WI38 (cell line): Measurements from ENCODE around the gene TASP1.

Source experiments
- H3K4me3 ChIP-seq: 2 replicates; pipeline ENCODE4 v1.5.1; 2011; ENCODE audit warnings: low read depth, mild to moderate bottlenecking, control low read depth, low read length
- TF ChIP-seq, protein P1 (sequence below): IDR thresholded peaks from 2 replicates; pipeline ENCODE4 v1.5.1; 2012; ENCODE audit warnings: low read depth, mild to moderate bottlenecking, control low read depth, low read length

TASP1 gene

DNA sequence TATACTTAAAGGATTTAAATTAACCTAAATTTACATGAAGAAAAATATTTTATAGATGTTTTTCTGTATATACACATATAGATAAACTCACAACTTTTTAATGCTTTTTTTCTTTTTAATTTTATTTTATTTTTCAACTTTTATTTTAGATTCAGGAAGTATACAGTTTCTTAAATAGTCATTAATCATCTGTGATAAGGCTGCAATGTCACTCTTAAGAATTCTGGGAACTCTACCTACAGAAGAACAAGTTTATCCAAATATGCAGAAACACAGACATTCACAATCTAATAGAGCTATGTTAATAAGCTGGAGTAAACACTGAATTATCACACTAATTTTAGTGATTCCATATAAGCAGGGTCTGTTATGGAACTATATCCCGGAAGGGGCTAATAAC lies 181.2 kb downstream of the TASP1 start:
- no peak overlapping the region for H3K4me3 ChIP-seq
- TF ChIP-seq, protein P1, sequence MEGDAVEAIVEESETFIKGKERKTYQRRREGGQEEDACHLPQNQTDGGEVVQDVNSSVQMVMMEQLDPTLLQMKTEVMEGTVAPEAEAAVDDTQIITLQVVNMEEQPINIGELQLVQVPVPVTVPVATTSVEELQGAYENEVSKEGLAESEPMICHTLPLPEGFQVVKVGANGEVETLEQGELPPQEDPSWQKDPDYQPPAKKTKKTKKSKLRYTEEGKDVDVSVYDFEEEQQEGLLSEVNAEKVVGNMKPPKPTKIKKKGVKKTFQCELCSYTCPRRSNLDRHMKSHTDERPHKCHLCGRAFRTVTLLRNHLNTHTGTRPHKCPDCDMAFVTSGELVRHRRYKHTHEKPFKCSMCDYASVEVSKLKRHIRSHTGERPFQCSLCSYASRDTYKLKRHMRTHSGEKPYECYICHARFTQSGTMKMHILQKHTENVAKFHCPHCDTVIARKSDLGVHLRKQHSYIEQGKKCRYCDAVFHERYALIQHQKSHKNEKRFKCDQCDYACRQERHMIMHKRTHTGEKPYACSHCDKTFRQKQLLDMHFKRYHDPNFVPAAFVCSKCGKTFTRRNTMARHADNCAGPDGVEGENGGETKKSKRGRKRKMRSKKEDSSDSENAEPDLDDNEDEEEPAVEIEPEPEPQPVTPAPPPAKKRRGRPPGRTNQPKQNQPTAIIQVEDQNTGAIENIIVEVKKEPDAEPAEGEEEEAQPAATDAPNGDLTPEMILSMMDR: no peak

DNA sequence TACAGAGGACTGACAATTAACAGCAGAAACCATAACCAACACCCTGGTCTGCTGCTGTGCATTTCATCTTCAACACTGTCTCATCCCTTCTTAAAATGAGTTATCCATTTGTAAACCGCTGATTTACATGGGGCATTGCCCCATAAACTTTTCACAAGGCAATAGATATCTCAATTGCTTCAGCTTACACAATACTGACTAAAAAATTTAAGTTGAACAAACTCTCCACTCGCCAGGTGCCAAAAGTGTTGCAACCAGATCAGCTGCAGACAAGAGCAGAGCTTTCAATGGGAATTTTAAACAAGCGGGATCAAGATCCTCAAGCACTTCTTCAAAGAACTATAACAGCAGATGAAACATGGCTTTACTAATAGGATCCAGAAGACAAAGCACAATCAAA lies 183.0 kb downstream of the TASP1 start:
- no peak overlapping the region for H3K4me3 ChIP-seq
- TF ChIP-seq, protein P1: no peak

DNA sequence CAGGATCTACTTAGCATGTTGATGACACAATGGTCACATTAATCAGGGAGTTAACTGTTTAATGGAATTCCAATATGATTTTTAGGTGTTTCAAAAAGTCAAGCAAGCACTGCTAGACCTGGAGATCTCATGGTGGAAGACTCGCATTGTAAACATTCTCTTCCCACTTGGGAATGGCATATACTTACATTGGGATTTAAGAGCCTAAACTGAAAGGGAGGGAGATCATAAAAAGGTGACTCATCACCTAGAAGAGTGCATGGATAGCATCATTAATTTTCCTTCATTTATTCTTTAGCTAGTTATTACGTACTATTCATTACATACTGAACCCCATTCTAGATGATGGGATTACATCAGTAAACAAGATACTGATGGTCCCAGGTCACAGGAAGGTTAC lies 185.4 kb downstream of the TASP1 start:
- TF ChIP-seq, protein P1: no peak
- no peak overlapping the region for H3K4me3 ChIP-seq

DNA sequence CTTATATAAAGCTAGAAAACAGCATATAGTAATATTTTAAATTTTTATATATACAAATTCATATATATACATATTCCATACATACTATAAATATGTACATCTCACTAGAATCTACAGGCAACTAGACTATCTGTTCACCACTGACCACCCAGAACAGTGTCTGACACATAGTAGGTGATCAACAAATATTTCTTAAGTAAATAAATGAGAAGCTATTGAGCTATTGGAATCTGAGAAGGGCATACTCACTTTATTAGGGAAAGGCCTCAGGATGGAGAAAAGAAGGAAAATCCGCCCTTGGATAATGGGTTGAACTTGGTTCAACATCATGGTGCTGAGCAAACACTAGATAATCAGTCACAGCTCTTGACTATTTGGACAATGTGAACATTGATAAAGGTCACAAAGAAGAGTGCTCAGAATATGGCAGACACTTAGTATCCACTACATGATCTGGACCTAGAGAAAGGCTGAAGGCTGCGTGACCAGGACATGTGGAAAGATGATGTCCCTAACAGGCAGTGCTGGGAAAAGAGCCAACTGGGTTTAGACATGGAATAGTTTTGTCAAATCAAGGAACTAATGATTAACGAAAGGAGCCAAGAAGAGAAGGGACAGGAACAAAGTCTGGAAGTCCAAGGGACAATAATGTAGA lies 186.1 kb downstream of the TASP1 start:
- no peak overlapping the region for H3K4me3 ChIP-seq
- TF ChIP-seq, protein P1: no peak

DNA sequence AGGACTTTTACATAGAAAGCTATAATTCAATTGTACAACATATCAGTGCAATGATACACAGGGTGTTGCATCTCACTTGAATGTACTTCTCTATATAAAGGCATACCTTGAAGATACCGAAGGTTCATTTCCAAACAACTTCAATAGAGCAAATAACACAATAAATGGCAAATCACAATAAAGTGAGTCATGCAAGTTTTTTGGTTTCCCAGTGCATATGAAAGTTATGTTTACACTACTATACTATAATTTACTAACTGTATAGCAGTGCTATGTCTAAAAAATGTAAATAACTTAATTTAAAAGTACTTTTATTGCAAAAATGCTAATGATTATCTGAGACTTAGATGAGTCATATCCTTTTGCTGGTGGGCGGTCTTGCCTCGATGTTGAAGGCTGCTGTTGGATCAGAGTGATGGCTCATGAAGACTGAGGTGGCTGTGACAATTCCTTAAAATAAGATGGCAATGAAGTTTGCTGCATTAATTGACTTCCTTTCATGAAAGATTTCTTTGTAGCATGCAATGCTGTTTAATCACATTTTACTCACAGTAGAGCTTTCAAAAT lies 188.8 kb downstream of the TASP1 start:
- TF ChIP-seq, protein P1: no peak

DNA sequence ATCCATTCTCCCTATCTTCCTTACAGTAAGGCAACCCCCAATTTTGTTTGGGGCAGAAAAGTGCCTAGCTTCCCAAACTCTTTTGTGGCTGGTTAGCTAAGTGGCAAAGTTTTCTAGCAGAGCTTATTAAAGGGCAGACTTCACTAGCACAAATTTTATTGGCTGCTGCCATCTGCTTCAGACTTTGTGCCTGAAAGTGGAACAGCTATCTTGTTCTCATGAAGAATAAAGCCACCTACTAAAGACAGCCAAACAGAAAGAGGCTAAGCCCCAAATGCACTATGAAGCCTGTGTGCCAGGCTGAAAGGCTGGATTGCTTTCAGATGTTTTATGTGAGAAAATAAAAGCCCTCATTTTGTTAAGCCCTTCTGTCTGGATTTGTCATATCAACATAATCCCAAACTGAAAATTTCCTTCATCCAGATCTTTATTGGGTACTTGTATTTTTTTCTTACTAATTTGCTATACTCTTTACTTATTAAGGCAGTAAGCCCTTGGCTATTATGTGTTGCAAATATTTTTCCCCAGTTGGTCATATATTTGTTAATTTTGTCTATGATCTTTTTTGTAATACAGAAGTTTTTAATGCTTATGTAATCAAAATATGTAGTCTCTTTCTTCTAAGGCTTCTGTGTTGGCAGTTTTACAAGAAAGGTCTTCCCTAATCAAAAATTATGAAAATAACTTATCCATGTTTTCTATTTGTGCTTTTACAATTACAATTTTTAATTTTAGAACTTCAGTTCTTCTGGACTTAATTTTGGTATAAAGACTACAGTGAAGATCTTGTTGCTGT lies 191.1 kb downstream of the TASP1 start:
- TF ChIP-seq, protein P1: no peak
- no peak overlapping the region for H3K4me3 ChIP-seq

More for the DNA sequence above, 188.8 kb downstream of the TASP1 start:
- H3K4me3 ChIP-seq: no peak overlapping the region

DNA sequence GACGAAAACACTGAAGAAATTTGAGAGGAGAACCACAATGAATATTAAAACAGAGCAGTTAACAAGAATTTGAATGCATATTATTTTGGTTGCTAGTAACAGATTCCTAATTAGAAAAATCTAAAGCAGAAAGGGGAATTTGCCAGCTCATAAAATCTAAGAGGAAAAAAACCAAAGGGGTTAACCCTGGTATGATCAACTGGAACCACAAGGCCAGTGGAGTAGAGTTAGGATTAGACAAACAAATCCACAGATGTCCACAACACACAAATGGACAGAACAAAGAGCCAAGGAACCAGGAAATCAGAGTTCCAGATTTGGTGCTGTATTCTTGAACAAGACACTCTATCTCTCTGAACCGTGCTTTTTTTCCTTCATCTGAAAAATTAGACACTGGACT lies 195.0 kb downstream of the TASP1 start:
- no peak overlapping the region for H3K4me3 ChIP-seq
- TF ChIP-seq, protein P1: no peak
